HL-60 (cell line): ENCODE measurements around the gene FBXW9.
A peak's percentile ranks its signal among the peaks of the same experiment; 100 is the strongest.

Experiments used
- GABPA ChIP-seq: IDR thresholded peaks from 2 replicates; pipeline ENCODE4 v1.6.1; 2012; ENCODE audit warnings: low read depth
- POLR2AphosphoS5 ChIP-seq: IDR thresholded peaks from 2 replicates; pipeline ENCODE4 v1.6.1; 2012; ENCODE audit warnings: low read depth
- REST ChIP-seq: IDR thresholded peaks from 2 replicates; pipeline ENCODE4 v1.6.1; 2012; ENCODE audit warnings: low read depth; ENCODE audit not compliant: insufficient replicate concordance
- SPI1 ChIP-seq: IDR thresholded peaks from 2 replicates; pipeline ENCODE4 v1.6.1; 2012; ENCODE audit warnings: low read depth, mild to moderate bottlenecking, borderline replicate concordance
- TF ChIP-seq, protein P1 (sequence below): IDR thresholded peaks from one replicate; pipeline ENCODE4 v1.5.1; 2011; ENCODE audit warnings: low read length, control low read depth, inconsistent platforms; ENCODE audit not compliant: insufficient read depth

GRCh38 chr19:12722566-12723380, 26.3 kb upstream of the FBXW9 start:
- TF ChIP-seq, protein P1, sequence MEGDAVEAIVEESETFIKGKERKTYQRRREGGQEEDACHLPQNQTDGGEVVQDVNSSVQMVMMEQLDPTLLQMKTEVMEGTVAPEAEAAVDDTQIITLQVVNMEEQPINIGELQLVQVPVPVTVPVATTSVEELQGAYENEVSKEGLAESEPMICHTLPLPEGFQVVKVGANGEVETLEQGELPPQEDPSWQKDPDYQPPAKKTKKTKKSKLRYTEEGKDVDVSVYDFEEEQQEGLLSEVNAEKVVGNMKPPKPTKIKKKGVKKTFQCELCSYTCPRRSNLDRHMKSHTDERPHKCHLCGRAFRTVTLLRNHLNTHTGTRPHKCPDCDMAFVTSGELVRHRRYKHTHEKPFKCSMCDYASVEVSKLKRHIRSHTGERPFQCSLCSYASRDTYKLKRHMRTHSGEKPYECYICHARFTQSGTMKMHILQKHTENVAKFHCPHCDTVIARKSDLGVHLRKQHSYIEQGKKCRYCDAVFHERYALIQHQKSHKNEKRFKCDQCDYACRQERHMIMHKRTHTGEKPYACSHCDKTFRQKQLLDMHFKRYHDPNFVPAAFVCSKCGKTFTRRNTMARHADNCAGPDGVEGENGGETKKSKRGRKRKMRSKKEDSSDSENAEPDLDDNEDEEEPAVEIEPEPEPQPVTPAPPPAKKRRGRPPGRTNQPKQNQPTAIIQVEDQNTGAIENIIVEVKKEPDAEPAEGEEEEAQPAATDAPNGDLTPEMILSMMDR, result no peak
- TF ChIP-seq POLR2AphosphoS5 (peak; percentile 57; the same call in 1 of the 2 replicates), GABPA (peak; percentile 64), REST (no peak), SPI1 (no peak)
